GM19099 (cell line): ENCODE measurements around the gene SERPINB4.

Source experiments
- POLR2A ChIP-seq: IDR thresholded peaks from 3 replicates; pipeline ENCODE4 v1.6.1; 2011; ENCODE audit warnings: low read depth; ENCODE audit not compliant: insufficient read length; ENCODE audit errors: extremely low read depth

SERPINB4 gene

DNA sequence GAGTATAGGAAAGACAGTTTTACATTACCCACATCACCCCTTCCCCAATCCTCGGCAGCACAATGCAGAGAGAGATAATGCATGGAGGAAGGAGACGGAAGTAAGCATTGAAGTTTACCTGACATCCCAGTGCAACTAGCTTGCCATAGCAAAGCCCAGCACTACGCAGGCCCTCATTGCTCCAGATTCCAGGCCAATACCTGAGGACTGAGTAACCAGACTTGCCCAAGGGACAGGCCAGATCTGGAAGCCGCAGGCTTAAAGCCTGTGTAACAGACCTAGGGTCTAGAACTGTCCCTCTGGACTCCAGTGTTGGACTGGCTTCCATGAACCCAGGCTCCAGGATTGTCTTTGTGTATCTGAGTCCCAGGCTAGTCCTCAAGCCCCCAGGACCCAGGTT lies 17.6 kb downstream of the SERPINB4 start:
- TF ChIP-seq POLR2A: no peak

DNA sequence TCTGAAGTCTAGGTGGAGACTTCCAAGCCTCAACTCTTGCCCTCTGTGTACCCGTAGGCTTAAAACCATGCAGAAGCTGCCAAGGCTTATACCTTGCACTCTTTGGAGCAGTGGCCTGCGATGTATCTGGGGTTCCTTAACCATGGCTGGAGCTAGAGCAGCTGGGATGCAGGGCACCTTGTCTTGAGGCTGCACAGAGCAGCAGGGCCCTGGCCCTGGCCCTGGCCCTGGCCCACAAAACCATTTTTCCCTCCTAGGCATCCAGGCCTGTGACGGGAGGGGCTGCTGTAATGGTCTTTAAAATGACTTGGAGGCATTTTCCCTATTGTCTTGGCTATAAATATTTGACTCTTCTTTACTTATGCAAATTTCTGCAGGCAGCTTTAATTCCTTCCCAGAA lies 19.2 kb downstream of the SERPINB4 start:
- TF ChIP-seq POLR2A: no peak

DNA sequence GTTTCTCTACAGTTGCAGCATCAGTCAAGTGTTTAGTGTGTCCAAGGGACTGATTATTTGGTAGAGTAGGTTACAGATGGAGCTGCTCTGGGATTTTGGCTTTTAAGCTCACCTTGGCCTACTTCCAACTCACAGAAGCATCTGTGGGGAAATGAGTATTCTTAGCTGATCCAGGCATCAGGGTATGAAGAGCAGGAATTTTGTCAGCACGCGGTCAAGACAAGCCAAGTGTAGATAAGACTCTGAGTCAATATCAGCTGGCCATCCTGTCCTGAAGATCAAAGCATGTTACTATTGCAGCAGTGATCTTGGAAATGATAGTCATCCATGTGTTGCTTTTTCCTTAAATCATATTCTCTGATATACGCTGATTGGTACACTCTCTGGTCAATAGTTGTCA lies 24.4 kb downstream of the SERPINB4 start:
- TF ChIP-seq POLR2A: no peak

DNA sequence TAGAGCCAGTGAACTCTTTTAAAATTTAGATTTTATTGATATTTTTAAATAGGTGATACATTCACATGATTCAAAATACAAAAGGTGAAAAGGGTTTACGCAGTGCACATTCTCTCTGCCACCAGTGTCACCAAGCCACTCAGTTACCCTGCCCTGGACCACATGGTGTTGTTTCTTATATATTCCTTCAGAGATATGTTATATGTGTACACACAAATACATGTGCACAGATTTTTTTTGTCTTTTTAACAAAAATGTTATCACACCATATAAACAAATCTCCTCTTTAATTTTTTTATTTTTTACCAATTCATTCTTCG lies 26.2 kb downstream of the SERPINB4 start:
- TF ChIP-seq POLR2A: no peak

DNA sequence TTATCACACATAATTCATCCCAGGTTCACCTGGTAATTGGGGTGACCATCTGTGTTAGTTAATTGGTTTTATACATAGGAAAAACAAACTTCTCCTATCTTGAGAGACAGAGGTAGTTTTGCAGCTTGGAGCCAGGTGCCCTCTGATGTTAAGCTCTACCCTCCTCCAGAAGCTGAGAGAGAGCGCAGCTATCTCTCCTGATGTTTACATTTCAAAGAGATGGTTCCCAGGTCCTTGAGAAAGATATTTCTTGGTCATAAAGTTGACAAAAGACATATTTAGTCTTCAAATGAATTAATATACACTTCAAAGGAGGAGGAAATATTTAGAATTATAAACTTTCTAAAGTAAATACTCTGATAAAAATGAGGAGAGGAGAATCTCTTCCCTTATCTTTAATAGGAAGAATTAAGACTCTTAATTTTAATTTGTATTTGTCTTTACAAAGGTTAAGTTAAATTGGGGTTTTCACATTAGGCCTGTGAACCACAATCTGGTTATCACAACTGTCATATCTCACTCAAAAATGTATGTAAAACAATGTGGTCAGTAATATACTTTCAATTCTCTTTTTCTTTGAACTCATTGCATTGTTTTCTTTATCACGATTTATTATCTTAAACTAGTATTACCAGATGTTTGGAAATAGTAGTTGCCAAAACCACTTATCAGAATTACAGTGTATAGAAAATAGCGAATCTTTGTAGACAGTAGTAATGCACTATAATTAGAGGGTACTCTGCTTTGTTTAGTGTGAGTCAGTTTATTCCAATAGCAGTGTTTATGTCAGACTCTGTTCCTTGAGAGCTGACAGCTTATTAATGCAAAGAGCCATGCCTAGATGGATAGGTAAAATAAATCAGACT lies 26.8 kb downstream of the SERPINB4 start:
- no peak for TF ChIP-seq POLR2A

DNA sequence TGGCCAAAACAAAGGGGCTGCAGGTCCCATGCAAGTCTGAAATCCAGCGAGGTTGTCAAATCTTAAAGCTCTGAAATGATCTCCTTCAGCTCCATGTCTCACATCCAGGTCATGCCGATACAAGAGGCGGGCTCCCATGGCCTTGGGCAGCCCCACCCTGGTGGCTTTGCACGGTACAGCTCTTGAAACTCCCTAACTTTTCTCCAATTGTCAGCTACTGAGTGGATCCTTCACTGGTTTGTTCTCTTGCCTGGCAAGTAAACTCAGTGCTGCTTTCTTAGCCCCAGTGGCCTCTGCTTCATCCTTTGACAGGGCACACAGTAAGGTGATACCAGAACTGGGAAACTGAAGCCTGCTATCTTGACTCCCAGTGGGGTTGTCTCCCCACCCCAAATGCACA lies 30.6 kb downstream of the SERPINB4 start:
- TF ChIP-seq POLR2A: no peak

DNA sequence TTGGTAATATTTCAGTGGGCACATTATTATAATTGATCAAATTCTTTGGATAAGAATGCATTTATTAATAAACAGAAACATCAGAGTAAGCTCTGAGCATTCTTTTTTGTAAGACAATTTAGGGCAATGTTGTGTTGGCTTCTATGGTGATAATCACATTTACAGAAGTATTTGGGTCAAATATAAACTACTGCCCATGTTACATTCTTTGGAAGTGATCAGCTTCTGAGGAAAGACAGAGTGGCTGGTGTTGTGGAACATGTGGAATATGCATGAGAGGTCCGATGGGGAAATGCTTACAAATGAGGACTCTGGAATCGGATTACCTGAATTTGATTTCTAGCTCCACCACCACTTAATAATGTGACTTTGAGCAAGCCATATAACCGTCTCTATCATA lies 37.5 kb downstream of the SERPINB4 start:
- no peak for TF ChIP-seq POLR2A

DNA sequence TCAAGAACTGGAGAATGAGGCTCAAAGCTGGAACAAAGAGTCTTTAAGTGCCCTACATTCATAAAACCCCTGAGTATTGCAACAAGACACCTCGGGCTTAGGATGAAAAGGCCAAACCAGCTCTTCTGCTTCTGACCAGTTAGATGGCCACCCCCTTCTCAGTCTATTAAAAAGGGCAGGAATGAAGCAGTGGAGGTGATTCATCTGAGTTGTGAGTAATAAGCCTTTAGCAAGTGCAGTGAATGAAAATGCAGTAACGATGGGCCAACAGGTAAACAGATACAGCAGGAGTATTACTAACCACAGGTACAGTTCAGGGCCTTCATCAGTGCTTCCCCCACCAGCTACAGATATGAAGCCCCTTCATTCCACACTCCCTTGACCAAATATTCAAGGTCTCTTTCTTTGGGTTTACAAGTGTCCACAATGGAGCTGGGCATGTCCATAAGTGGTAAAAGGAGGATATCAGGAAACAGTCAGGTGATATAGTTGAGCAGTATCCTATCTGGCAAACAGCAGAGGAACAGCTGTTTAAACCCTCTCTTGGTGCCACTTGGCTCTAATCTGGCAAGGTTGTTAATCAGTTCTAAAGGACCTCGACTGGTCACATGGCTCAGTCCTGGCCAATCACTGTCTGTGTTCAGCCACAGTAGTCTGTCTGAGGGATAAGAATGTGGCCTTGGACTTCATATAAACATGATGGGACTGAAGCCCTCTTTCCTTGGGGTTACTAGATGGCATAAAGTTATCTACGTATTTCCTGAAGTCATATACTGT lies 39.1 kb downstream of the SERPINB4 start:
- no peak for TF ChIP-seq POLR2A

DNA sequence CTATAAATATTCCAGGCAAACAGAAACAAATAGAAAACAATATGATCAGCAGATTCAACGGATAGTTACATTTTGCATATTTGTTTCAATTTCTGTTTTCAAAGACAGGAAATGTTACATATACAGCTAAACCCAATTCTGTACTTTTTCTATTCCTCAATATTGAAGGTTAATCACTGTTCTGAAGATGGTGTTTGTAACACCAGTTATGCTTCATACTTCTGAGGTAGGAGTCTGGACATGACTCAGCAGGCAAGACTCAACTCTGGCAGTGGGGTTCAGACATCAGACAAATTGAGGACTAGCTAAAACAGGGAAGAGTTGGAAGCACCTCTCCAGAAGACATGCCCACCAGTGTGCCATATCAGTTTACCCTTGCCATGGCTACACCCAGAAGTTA lies 40.3 kb downstream of the SERPINB4 start:
- no peak for TF ChIP-seq POLR2A

DNA sequence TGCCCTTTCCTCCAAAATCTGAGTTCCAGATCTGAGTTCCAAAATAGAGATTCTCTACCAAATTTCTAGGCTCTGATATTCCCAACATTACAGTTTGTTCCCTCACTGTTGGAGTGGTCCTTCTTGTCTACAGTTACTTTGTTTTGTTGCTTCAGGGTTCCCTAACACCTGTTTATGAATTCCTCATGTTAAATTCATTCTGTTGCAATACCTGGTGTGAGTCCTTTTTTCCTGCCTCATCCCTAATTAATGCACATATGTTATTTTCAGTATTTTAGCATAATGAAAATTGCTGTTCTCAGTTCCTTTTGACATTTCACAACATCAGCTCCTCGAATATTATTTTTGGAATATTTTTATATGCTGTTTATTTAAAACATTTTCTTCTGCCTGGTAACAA lies 40.7 kb downstream of the SERPINB4 start:
- TF ChIP-seq POLR2A: no peak

DNA sequence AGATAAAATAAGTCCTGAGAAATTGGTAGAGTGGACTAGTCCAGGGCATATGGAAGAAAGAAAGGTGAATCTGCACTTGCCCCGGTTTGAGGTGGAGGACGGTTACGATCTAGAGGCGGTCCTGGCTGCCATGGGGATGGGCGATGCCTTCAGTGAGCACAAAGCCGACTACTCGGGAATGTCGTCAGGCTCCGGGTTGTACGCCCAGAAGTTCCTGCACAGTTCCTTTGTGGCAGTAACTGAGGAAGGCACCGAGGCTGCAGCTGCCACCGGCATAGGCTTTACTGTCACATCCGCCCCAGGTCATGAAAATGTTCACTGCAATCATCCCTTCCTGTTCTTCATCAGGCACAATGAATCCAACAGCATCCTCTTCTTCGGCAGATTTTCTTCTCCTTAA lies 47.1 kb downstream of the SERPINB4 start:
- no peak for TF ChIP-seq POLR2A

DNA sequence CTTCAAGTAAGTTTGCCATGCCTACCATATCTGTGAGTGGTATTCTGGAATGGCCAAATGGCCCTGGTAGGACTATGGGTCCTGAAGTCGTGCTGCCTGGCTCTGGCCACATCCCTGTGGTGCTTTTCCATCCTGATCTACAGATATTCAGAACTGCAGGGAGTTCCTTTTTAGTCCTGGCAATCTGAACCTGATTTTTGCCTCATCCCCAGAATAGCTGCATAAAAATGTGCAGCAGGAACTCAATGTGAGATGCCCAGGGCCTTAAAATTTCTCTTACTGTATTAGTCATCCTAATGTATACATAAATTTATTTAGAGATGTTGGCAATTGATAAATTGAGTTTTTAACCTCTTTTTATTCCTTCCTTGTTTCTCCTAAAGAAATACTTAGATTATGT lies 51.6 kb downstream of the SERPINB4 start:
- no peak for TF ChIP-seq POLR2A

DNA sequence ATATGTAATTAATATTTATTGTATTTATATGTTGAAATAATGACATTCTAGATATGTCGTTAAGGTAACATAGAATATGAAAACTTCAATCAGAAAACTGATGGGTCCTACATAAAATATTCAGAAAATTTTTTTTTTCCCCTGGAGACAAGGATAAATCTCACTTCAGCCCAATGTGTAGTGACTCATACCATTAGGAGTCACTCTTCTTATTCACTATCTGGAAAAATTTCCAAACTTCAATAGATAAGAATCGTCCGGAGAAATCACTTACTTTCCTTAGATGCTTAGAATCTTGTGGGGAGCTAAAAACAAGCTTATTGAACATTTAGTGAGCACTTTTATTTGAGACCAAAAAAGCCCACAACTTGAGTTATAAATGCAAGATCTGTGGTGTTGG lies 52.3 kb downstream of the SERPINB4 start:
- no peak for TF ChIP-seq POLR2A

DNA sequence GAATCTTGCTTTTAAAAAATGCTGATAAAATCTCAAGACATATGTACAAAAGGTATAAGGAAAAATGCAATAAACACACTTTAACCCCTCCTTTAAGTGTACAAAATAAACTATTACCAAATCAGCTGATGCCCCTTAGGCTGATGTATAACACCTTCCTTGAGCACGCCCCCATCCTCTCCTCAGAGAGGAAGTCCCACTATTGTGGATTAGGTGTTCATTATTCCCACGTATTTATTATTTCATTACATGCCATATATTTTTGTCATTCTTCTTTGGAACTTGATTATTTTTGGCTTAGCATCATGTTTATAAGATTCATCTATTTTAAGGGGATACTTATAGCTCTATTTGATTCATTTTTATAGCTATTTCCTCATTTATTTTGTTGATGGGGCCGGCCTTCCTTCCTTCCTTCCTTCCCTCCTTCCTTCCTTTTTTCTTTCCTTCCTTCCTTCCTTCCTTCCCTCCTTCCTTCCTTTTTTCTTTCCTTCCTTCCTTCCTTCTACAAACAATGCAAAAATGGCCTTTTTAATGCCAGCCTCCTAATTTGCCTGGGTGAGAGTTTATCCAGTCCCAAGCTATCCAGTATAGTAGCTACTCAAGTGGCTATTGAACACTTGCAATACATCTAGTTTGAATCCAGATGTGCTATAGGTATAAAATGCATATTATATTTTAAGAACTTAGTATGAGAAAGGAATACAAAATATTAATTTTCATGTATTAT lies 52.9 kb downstream of the SERPINB4 start:
- TF ChIP-seq POLR2A: no peak

DNA sequence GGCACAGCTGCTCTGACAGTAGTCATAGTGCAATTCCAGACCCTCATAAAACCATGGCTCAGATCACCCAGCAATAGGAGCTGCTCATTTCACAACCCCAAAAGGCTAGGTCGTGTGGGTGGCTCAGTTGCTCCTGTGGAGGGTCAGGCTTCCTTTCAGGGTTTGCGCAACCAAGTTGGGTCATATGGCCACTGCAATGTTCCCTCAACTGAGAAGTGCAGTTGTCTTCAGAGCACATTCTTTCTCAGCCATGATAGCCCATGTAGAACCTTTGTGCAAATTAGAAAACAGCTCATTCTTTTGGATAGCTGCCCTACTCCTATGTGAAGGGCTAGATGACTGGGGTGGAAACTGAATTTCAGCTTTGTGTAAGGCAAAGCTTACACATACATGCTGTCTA lies 53.7 kb downstream of the SERPINB4 start:
- no peak for TF ChIP-seq POLR2A

DNA sequence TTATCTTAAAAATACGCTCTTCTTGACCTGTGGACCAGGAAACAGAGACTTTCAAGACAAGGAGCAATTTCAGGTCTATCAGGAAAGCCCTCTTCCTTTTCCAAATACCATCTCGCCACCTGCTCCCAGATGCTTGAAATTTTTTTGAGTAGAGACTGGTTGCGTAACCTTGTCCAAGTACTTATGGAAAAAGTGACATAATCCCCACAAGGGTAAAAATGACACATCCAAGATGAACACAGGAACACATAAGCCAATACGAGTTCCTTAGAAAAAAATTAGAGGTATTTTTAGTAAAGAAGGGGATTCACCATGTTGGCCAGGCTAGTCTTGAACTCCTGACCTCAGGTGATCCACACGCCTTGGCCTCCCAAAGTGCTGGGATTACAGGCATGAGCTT lies 55.1 kb downstream of the SERPINB4 start:
- TF ChIP-seq POLR2A: no peak
